HG02870 (cell line): Measurements from ENCODE around the gene SLC66A2.

Experiments used
- ATAC-seq: cut with Tn5 transposase; IDR thresholded peaks from one replicate; pipeline ENCODE4 v1.9.1; 2021; ENCODE audit warnings: mild to moderate bottlenecking, moderate library complexity; ENCODE audit not compliant: unreplicated experiment

SLC66A2 gene

GRCh38 chr18:79921984-79922965, 29.2 kb downstream of the SLC66A2 start:
- ATAC-seq, result no peak

GRCh38 chr18:79919089-79919488, 32.4 kb downstream of the SLC66A2 start:
- ATAC-seq, result no peak

GRCh38 chr18:79918615-79919011, 32.8 kb downstream of the SLC66A2 start:
- no peak for ATAC-seq

- no peak for ATAC-seq
Observed at GRCh38 chr18:79917853-79918614, 33.4 kb downstream of the SLC66A2 start.

- no peak for ATAC-seq
Observed at GRCh38 chr18:79917169-79917852, 34.1 kb downstream of the SLC66A2 start.

- ATAC-seq, result no peak
Observed at GRCh38 chr18:79916546-79917168, 34.8 kb downstream of the SLC66A2 start.

GRCh38 chr18:79916128-79916494, 35.3 kb downstream of the SLC66A2 start:
- ATAC-seq, result no peak

GRCh38 chr18:79915161-79916127, 36.0 kb downstream of the SLC66A2 start:
- no peak for ATAC-seq

- ATAC-seq, result no peak
Observed at GRCh38 chr18:79914614-79915160, 36.8 kb downstream of the SLC66A2 start.

GRCh38 chr18:79912994-79913831, 38.2 kb downstream of the SLC66A2 start:
- ATAC-seq, result no peak

GRCh38 chr18:79912409-79912991, 39.0 kb downstream of the SLC66A2 start:
- no peak for ATAC-seq

- ATAC-seq, result no peak
Observed at GRCh38 chr18:79911344-79912270, 39.8 kb downstream of the SLC66A2 start.

GRCh38 chr18:79910563-79911343, 40.7 kb downstream of the SLC66A2 start:
- no peak for ATAC-seq

- no peak for ATAC-seq
Observed at GRCh38 chr18:79906706-79907105, 44.7 kb downstream of the SLC66A2 start.

- ATAC-seq, result no peak
Observed at GRCh38 chr18:79905993-79906392, 45.5 kb downstream of the SLC66A2 start.

- no peak for ATAC-seq
Observed at GRCh38 chr18:79905389-79905911, 46.0 kb downstream of the SLC66A2 start.
